Panc1 (cell line): ENCODE measurements around the gene ARL14.

ENCODE experiments used
- POLR2AphosphoS5 ChIP-seq: IDR thresholded peaks from 2 replicates; pipeline ENCODE4 v1.6.1; 2012; ENCODE audit warnings: mild to moderate bottlenecking, low read depth, low read length, moderate library complexity
- SIN3A ChIP-seq: IDR thresholded peaks from 2 replicates; pipeline ENCODE4 v1.6.1; 2012; ENCODE audit warnings: low read depth, mild to moderate bottlenecking, low read length, moderate library complexity, borderline replicate concordance; ENCODE audit not compliant: insufficient read depth
- TCF7L2 ChIP-seq: IDR thresholded peaks from 2 replicates; pipeline ENCODE4 v1.6.1; 2011; ENCODE audit warnings: mild to moderate bottlenecking, low read depth, low read length, inconsistent platforms
- TF ChIP-seq, protein P1 (sequence below): fragments of 450-650 bp; IDR thresholded peaks from 2 replicates; pipeline ENCODE4 v1.5.1; 2017; ENCODE audit warnings: mild to moderate bottlenecking
- TF ChIP-seq, protein P2 (sequence below), 2 experiments: IDR thresholded peaks; 2 replicates each; pipeline ENCODE4 v1.6.1; 2011 to 2012; ENCODE audit warnings: low read depth in 2 of 2, control low read depth in 1 of 2, low read length in 1 of 2, mild to moderate bottlenecking in 1 of 2, moderate library complexity in 1 of 2; ENCODE audit not compliant: insufficient read depth in 1 of 2

DNA sequence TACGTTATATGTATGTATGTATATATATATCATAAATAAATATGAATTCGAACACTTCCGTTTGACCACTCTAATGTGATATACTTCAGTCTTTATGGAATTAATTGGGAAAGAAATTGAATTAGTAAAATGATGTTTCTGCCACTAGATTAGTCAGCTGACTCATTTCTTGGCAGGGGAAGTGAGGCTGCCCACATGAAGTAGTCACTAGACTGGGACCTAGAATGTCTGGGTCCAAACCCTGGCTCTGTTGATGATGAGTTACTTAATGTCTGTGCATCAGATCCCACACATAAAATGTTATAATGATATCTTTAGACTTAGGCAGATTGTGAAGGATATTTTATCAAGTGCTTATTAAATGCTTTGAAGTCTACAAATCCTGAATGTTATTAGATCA lies 27.4 kb upstream of the ARL14 start:
- TF ChIP-seq, protein P1, sequence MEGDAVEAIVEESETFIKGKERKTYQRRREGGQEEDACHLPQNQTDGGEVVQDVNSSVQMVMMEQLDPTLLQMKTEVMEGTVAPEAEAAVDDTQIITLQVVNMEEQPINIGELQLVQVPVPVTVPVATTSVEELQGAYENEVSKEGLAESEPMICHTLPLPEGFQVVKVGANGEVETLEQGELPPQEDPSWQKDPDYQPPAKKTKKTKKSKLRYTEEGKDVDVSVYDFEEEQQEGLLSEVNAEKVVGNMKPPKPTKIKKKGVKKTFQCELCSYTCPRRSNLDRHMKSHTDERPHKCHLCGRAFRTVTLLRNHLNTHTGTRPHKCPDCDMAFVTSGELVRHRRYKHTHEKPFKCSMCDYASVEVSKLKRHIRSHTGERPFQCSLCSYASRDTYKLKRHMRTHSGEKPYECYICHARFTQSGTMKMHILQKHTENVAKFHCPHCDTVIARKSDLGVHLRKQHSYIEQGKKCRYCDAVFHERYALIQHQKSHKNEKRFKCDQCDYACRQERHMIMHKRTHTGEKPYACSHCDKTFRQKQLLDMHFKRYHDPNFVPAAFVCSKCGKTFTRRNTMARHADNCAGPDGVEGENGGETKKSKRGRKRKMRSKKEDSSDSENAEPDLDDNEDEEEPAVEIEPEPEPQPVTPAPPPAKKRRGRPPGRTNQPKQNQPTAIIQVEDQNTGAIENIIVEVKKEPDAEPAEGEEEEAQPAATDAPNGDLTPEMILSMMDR, result no peak
- TF ChIP-seq POLR2AphosphoS5 (no peak), SIN3A (no peak), TCF7L2 (no peak)
- TF ChIP-seq, protein P2, sequence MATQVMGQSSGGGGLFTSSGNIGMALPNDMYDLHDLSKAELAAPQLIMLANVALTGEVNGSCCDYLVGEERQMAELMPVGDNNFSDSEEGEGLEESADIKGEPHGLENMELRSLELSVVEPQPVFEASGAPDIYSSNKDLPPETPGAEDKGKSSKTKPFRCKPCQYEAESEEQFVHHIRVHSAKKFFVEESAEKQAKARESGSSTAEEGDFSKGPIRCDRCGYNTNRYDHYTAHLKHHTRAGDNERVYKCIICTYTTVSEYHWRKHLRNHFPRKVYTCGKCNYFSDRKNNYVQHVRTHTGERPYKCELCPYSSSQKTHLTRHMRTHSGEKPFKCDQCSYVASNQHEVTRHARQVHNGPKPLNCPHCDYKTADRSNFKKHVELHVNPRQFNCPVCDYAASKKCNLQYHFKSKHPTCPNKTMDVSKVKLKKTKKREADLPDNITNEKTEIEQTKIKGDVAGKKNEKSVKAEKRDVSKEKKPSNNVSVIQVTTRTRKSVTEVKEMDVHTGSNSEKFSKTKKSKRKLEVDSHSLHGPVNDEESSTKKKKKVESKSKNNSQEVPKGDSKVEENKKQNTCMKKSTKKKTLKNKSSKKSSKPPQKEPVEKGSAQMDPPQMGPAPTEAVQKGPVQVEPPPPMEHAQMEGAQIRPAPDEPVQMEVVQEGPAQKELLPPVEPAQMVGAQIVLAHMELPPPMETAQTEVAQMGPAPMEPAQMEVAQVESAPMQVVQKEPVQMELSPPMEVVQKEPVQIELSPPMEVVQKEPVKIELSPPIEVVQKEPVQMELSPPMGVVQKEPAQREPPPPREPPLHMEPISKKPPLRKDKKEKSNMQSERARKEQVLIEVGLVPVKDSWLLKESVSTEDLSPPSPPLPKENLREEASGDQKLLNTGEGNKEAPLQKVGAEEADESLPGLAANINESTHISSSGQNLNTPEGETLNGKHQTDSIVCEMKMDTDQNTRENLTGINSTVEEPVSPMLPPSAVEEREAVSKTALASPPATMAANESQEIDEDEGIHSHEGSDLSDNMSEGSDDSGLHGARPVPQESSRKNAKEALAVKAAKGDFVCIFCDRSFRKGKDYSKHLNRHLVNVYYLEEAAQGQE (IDR thresholded peaks at IDR 0.05; ENCODE audit: insufficient read depth in 1 of 2, low read depth in 2 of 2, low read length in 1 of 2), result no peak
